Measurements from ENCODE around the gene SUFU.
"Not testable (repeated sequence)": the region's sequence is repeated elsewhere in the genome, so short reads cannot be mapped to it uniquely, and the experiment has no call there.

Gene SUFU

DNA sequence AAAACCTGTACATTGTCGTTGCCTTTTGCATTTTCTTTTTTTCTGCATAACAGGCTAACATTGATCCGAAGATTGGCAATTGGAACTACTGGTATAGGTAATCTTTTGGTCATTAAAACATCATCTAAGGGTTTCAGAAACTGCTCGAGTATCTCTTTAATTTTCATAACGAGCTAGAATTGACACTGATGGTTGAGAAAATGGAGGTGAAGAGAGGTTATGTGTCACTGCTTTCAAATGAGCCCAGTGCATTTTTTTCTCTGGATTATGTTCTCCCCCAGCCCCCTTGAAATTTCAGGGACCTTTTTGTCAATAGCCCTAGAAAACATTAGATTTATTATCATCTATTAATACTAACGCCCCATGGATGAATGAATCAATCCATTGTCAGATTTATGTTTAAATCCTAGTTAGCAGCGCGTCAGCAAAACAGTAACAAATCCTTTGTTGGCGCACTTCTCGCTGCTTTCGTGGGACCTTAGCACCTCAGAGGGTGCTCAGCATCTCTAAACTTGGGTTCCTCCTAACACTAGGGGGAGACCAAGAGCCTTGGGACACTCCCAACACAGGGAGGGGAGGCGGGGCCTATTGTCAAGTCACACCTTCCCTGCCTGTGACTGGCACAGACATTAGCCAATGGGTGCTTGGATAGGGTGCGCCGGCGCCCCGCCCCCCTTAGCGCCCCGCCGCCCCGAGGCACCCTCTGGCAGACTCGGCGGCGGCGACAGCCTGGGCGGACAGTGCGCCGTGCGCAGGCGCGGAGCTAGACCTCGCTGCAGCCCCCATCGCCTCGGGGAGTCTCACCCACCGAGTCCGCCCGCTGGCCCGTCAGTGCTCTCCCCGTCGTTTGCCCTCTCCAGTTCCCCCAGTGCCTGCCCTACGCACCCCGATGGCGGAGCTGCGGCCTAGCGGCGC, at the start of gene SUFU:
TSS of gene SUFU (plus strand) at position 709 of the 915 bp plus-strand sequence. CDS start at position 890, 181 bp downstream.
- DNase-seq, result peak; percentile 97

DNA sequence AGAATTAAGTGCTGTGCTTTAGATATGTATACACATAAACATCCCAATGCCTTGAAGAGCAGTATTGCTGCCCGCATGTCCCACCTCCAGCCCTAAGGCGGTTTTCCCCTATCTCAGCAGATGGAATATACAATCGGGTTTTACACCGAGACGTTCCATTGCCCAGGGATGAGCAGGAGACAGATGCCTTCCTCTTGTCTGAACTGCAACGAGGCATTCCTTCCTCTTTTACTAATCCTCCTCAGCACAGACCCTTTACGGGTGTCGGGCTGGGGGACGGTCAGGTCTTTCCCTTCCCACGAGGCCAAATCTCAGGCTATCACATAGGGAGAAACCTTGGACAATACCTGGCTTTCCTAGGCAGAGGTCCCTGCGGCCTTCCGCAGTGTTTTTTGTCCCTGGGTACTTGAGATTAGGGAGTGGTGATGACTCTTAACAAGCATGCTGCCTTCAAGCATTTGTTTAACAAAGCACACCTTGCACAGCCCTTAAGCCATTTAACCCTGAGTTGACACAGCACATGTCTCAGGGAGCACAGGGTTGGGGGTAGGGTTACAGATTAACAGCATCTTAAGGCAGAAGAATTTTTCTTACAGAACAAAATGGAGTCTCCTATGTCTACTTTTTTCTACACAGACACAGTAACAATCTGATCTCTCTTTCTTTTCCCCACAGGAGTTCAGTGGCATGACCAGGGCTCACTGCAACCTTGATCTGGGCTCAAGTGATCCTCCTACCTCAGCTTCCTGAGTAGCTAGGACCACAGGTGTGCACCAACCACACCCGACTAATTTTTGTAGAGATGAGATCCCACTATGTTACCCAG, 48.9 kb upstream of the SUFU start:
- not testable (repeated sequence) for DNase-seq

DNA sequence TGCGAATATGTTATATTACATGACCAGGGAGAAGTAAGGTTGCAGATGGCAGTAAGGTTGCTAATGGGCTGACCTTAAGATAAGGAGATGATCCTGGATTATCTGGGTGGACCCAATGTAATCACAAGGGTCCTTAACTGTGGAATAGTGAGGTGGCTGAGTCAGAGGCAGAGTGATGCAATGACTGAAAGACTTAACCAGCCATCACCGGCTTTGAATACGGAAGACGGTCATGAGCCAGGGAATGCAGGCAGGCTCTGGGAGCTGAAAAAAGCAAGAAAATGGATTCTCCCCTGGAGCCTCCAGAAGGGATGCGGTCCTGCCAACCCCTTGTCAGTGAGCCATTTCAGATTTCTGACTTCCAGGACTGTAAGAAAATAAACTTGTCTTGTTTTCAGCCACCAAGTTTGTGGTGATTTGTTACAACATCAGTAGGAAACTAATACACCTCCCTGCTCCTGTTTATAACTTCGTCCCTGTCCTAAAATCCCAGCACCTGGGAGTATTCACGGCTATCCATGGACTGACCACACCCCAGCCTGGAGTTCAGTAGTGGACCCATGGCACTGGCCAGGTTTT, 47.8 kb upstream of the SUFU start:
- no peak for DNase-seq

DNA sequence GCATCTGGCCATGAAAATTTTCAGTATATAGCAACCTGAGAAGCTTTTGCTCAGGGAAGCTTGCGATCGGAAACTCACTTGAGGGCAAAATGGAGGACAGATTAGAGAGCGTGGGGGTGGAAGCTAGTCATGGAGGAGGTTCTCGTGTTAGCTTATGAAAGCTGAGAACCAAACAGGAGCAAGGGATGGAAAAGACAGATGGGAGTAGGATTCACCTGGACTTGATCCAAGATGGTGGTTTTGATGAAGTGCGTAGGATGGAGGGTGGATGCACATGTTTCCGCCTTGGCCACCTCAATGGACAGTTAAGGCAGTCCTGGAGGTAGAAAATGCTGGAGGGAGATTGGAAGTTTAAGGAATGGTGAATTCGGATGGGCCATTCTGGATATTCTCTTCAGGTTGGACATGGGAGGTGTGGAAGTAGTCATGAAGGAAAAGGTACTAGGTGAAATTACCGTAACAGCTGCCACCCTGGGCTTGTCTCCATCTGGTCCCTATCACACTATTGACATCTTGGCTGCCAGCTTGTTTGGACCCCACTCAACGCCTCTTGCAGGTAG, 46.1 kb upstream of the SUFU start:
- DNase-seq, result no peak

DNA sequence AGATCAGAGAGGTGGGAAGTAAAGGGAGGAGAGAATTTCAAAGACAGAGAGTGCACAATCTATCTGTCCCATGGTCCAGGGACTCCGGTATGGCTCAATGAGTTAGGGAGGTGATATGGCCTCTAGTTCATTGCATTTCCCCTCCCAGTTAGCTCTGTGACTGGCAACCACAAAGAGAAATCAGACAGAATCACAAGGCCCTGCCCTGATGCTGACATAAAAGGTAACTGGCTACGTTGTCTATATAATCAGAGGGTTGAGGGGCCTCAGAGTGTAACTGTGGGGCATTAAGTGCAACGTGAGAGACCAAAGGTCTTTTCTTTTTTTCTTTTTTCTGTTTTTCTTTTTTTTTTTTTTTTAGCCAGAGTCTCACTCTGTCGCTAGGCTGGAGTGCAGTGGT, 45.1 kb upstream of the SUFU start:
- DNase-seq, result no peak

DNA sequence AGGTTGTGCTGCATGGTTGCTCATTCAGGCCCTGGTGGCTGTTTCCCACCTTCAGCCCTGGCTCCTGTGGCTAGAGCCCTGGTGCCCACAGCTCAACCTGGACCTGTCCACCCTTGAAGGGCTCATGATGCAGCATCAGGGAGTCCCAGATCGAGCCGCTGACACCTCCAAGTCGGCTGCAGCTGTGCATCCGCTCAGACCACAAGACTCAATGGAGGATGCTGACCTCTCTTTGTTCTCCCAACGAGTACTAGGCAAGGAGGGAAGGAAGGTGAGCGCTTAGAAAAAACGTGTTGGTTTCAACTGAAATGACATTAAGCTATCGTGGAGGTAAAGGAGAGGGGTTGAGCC, 43.0 kb upstream of the SUFU start:
- DNase-seq, result no peak

DNA sequence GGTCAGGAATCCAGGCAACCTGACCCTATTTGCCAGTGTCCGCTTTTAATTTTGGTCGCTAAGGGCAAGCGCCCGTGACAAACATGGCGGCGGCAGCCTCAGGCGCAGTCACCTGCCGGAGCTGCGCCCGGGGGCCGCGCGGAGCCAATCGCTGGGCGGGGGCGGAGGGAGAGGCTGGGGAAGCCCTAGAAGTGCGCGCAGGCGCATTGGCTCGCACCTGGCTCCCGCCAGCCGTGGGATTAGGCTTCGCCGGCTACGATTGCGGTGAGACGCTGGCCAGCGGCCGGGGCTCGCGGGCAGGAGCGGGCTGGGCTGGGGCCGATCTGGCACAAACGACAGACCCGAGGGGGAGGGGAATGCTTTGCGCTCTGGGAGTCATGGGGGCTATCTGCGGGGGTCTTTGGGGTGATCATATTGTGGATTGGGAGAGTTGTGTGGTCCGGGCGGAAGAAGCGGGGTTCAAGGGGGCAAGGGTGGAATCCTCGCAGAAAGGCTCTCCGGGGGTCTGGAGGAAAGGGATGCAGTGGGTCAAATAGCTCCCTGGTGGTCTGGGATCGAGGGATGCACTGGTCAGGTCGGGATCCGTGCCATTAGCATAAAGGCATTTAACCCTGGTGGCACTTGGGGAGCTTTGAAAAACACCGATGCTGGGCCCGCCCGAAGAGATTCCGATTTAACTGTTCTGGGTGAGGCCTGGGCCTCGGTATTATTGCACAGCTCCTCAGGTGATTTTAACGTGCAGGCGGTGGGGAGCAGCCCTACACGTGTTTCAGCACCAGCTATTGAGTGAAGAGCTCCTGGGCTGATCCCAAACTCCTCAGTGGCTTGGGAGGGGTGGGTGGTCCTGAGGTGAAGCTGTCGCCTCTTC, 42.4 kb upstream of the SUFU start:
- DNase-seq, result peak; percentile 92 to 94

DNA sequence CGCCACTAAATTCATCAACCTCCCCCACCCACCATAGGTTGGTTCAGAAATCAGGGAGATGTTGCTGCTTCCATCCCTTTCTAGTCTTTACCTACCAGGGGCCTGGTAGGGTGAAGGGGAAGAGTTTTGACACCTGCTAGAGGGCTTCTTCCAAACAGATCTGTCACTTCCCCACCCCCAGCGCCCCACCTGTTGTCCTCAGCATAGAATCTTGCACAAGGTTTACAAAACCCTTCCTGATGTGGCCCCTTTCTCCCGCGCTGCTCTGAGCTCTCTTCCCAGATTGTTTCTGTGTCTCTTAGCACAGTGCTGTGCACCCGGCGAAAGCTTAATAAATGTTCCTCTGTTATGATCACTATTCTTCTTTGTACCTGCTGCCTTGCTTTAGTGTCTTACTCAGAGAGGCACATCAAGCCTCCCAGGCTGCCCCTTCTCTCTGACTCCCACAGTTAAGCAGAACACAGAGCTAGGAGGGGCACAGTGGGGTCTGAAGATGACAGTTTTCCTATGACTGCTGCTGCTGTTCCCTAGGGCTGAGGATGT, 41.2 kb upstream of the SUFU start:
- no peak for DNase-seq

DNA sequence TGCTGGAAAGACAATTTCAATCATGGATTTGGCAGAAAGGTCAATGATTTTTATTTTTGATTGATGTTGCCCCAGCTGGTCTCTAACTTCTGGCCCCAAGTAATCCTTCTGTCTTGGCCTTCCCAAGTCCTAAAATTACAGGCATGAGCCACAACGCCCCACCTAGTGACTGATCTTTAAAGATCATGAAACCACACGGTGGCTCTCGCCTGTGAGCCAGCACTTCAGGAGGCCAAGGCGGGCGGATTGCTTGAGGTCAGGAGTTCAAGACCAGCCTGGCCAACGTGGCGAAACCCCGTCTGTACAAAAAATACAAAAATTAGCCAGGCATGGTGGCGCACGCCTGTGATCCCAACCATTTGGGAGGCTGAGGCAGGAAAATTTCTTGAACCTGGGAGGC, 39.8 kb upstream of the SUFU start:
- DNase-seq, result no peak

DNA sequence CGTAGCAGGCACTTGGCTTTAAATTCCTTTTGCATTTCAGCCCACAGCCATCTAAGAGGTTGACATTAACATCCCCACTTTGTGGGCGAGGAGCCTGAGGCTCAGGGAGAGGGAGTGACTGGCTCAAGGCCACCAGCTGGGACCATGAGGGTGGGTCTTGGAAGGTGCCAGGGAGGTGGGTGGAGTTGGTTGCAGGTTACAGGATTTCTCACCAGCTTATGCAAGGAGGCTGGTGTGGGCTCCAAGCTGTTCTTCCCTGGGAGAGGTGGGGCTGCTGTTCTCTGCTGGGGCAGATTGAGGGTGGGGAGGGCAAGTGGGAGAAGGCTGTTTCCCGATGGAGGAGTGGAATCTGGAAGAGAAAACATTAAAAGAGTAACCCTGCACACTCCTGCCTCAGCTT, 38.3 kb upstream of the SUFU start:
- DNase-seq, result no peak

DNA sequence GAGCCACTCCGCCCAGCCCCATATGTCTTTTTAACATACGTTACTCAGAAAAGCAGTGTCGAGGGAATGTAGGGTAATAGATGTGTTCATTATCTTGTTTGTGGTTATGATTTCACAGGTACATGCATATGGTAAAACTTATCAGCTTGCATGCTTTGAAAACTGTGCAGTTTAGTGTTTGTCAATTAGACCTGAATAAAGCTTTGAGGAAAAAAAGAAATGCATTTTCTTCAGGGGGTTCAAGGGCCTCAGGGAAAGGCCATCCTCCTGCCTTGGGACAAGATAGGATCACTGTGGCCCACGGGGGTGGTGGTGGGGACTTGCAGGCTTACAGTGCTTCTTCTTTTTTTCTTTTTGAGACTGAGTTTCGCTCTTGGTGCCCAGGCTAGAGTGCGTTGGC, 36.5 kb upstream of the SUFU start:
- DNase-seq, result no peak

DNA sequence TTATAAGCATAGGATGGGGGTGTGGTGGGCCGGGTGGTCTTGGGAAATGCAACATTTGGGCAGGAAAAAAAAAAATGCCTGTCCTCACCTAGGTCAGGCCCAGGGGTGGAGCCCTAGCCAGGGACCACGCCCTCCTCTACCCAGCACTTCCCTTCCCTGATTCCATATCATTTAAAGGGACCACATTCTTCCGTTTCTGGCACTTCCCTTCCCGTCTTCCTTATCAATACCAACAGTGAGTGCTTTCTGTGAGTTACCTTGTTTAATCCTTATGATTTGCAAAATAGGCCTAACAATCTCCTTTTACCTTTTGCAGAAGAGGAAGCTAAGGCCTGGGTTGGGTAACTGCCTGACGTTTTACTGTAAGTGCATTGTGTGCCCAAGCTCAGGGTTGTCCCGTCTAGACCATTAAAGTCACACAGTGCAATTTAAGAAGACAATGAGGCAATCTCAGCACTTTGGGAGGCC, 35.8 kb upstream of the SUFU start:
- no peak for DNase-seq

DNA sequence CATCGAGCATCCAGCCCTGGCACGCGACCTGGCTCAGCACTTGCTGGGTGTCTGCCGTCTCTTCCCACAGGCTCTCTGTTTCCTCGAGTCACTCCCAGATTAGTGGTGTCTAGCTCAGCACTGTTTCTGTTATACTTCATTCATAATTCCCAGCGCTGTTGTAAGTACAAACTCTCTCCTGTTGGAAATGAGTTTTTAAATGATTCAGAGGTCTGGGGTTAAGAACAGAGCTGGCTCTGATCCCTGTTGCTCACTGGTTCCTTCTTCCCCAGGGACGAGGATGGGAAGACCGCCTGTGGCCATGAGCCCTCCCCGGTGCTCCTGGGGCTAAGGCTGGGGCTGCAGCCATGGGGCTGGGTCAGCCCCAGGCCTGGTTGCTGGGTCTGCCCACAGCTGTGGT, 35.1 kb upstream of the SUFU start:
- DNase-seq, result no peak

DNA sequence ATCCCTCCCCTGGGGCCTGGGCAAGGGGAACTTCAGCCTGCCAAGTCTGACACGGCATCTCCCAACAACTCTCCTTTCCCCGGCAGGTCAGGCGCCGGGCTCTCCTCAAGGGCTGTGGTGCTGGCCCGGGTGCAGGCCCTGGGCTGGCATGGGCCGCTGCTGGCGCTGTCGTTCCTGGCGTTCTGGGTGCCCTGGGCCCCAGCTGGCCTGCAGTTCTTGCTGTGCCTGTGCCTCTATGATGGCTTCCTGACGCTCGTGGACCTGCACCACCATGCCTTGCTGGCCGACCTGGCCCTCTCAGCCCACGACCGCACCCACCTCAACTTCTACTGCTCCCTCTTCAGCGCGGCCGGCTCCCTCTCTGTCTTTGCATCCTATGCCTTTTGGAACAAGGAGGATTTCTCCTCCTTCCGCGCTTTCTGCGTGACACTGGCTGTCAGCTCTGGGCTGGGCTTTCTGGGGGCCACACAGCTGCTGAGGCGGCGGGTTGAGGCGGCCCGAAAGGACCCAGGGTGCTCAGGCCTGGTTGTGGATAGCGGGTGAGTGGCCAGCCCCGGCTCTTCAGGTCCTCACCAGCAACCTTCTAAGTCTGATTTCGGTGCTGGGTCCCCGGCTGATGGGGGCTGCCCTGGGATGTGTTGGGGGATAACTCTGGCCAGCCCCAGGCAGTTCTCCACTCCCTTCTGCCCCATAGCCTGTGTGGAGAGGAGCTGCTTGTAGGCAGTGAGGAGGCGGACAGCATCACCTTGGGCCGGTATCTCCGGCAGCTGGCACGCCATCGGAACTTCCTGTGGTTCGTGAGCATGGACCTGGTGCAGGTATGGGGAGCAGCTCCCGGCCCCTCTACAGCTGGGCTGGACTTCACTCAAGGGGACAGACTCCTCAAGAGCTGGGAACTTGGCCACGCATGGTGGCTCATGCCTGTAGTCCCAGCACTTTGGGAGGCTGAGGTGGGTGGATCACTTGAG, 32.9 kb upstream of the SUFU start:
- no peak for DNase-seq

DNA sequence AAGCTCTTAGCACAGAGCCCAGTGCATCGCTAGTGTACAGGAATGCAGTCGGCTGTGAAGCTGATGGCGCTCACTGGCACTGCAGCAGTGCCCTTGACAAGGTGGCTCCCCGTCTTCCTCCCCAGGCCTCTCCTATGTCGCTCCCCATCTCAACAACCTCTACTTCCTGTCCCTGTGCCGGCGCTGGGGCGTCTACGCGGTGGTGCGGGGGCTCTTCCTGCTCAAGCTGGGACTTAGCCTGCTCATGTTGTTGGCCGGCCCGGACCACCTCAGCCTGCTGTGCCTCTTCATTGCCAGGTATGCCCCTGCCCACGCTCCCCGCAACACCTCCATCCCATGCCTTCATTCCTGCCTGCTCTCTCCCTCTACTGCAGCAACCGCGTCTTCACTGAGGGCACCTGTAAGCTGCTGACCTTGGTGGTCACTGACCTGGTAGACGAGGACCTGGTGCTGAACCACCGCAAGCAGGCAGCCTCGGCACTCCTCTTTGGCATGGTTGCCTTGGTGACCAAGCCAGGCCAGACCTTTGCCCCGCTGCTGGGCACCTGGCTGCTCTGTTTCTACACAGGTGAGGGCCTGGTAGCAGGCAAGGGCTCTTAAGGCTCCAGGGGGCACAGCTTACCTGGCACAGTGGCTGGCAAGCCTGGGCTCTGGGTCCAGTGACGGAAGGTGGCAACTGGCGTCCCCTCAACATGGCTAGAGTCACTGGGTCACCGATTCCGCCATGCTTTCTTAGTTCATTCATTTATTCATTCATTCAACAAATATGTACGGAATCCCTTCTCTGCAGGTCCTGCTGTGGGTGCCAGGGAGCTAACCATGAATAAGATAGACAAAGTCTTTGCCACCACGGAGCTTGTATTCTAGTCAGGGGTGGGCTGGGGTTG, 30.1 kb upstream of the SUFU start:
- DNase-seq, result no peak

DNA sequence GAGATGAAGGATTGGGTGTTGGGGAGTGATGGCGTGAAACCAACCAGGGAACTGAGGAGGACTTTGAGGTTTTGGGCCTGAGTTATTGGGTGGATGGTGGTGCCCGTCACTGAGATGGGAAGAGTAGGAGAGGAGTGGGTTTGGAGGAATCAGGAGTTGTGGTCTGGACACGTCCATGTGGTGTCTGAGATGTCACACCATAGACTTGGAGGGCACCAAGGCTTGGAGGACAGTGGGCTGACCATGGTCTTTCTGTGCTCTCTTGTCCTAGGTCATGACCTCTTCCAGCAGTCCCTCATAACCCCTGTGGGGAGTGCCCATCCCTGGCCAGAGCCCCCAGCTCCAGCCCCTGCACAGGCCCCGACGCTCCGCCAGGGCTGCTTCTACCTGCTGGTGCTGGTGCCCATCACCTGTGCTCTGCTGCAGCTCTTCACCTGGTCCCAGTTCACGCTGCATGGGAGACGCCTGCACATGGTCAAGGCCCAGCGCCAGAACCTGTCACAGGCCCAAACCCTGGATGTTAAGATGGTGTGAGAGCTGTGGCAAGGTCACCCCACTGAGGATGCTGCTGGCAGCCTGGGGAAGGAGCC, 28.2 kb upstream of the SUFU start:
- DNase-seq, result no peak

DNA sequence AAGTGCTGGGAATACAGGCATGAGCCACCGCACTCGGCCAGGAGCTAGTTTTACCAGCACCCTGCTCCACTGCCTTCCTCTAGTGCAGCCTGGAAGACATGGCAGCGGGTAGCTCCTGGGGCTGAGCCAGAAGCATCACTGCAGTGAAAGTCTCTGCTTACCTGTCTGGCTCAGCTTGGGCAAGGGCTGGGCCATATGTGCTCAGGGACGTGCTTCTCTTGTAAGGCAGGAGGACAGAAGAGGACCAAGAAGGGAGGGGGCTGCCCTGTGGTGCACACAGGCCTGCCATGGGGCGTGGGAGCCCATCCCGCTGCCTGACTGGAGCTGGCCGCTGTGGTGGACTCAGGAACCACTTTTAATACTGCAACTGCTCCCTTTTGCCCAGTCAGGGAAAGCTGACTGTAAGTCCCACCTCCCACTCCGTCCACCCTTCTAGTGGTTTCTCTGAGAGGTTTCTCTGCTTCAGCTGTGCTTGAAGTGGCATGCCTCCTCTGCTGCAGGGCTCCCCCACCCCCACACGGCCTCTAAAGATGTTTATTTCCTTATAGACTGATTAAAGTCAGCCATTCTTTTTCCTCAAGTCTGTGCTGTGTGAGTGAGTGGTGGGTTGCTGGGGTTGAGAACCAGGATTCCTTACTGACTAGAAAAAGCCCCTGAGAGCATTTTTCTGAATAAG, 27.2 kb upstream of the SUFU start:
- DNase-seq, result no peak

DNA sequence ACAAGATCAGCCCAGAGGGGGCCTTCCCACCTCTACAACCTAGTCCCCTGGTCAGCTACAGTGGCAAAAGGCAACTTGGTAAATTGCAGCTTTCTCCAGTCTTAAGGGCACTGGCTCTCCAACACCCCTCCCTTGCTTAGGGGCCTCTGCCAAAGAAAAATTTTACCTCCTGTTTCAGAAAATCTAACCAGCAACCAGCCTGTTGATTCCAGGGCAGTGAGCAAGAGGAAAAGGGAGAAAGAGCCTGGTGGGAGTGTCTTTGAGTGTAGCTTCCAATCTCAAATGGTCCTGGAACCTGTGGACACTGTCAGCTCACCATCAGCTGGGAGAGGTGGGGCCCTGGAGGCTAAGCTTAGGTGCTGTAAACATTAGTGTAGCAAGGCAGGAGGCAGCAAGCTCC, 24.1 kb upstream of the SUFU start:
- DNase-seq, result no peak

DNA sequence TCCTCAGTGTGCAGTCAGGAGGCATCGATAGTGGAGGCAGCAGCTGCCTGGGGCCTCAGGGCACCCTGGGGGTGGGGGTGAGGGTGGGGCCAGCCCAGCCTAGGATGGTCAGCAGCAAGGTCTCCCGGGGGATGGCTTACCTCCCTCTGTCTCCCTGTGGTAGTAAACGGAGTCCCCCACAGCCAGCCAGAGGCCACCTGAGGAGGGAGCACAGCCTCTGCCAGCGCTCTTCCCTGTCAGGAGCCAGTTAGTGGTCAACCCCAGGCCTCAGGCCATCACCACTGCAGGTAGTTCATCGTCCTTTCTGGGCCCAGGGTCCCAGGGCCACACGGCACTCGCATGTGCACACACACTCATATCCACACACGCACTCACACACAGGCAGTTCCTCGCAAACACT, 23.4 kb upstream of the SUFU start:
- no peak for DNase-seq
